Neural cell (in vitro differentiated cells): ENCODE measurements around the gene ITGA1.

Experiments used
- CTCF ChIP-seq: fragments of 450-650 bp; IDR thresholded peaks from 2 replicates; pipeline ENCODE4 v1.5.1; 2014; ENCODE audit warnings: antibody characterized with exemption, mild to moderate bottlenecking, moderate library complexity; ENCODE audit not compliant: poor library complexity, severe bottlenecking
- POLR2AphosphoS5 ChIP-seq: IDR thresholded peaks from 2 replicates; pipeline ENCODE4 v1.6.1; 2012

GRCh38 chr5:52834320-52834719 lies 46.6 kb downstream of the ITGA1 start:
- TF ChIP-seq CTCF = no peak
- no peak for TF ChIP-seq POLR2AphosphoS5
